GM20431 (cell line): ENCODE data around the gene MBD6.
"Not testable (repeated sequence)": the region's sequence is repeated elsewhere in the genome, so short reads cannot be mapped to it uniquely, and the experiment has no call there.

Experiments
- in situ Hi-C: fragments of 300-500 bp; cut with MseI, MboI; formaldehyde crosslinking; loops from one replicate; pipeline ENCODE4 v1.15.0; 2020; ENCODE audit warnings: low sequenced_read_pairs; ENCODE audit not compliant: unreplicated experiment

The MBD6 gene

DNA sequence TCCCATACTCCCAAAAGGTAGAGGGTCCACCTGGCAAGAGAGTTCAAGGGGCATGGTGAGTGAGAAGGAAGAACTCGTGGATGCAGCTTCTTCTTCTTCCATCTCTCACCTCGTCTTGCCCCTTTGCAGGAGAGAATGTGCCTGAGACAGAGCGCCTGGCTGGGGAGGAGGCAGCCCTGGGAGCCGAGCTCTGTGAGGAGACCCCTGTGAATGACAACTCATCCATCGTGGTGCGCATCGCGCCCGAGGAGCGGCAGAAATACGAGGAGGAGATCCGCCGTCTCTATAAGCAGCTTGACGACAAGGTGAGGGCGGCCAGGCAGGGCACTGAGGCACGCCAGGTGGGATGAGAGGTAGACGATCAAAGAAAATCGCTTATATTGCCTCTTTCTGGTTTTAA, 47.2 kb downstream of the MBD6 start:
- in situ Hi-C loops, result no loop called here

- in situ Hi-C loops, result not testable (repeated sequence)
Measured at GRCh38 chr12:57570438-57570837, 47.8 kb downstream of the MBD6 start.

DNA sequence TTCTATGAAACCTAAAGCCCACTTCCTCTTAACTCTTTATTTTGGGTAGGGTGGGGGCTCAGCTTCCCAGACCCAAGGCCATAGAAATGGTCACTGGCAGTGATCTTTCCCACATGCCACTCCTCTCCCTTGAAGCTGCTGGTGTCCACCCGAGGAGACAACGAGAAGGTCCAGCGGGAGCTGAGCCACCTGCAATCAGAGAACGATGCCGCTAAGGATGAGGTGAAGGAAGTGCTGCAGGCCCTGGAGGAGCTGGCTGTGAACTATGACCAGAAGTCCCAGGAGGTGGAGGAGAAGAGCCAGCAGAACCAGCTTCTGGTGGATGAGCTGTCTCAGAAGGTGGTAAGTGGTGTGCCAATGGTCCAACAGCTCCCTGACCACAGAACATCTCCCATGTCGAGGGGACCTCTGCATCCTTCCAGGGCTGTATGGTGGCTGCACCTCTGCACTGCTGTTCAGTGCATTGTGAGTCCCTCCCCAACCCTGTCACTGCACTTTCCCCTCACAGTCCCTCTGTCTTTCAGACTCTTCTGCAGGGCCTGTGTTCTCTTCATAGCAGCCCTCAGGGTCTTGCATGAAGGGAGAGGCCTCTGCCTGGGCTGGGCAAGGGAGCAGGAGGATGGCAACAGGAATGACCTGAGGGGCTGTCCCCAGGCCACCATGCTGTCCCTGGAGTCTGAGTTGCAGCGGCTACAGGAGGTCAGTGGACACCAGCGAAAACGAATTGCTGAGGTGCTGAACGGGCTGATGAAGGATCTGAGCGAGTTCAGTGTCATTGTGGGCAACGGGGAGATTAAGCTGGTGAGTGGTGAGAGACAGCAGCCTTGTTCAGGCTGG, 49.5 kb downstream of the MBD6 start:
- in situ Hi-C loops, result no loop called here

DNA sequence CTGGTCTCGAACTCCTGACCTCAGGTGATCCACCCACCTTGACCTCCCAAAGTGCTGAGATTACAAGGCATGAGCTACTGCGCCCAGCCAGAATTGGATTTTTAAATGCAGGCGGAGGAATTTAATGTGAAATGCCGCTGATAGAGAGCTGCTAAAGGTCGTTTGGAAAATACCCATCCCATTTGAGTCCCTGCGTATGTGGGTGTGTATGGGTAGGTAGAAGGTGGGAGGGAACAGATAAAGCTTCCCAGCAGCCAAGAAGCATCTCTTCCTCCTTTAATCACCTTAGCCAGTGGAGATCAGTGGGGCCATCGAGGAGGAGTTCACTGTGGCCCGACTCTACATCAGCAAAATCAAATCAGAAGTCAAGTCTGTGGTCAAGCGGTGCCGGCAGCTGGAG, 52.2 kb downstream of the MBD6 start:
- in situ Hi-C loops, result no loop called here

- in situ Hi-C loops, result no loop called here
Measured at GRCh38 chr12:57575771-57576612, 53.4 kb downstream of the MBD6 start.

GRCh38 chr12:57576613-57577160, 54.1 kb downstream of the MBD6 start:
- in situ Hi-C loops, result no loop called here

GRCh38 chr12:57577981-57578758, 55.5 kb downstream of the MBD6 start:
- in situ Hi-C loops, result no loop called here

GRCh38 chr12:57579011-57579410, 56.4 kb downstream of the MBD6 start:
- in situ Hi-C loops, result no loop called here
